Fibroblast of pulmonary artery (primary cell): ENCODE data around the gene RHAG.
"Not testable (repeated sequence)": the region's sequence is repeated elsewhere in the genome, so short reads cannot be mapped to it uniquely, and the experiment has no call there.

ENCODE experiments used
- DNase-seq: peaks from one replicate; pipeline ENCODE4 v3.0.0-alpha.2; 2010; ENCODE audit warnings: low read depth
- H3K4me3 ChIP-seq: replicated peaks from 2 replicates; pipeline ENCODE4 v1.5.1; 2011; ENCODE audit warnings: low read depth, mild to moderate bottlenecking, control low read depth, low read length, moderate library complexity
- TF ChIP-seq, protein P1 (sequence below): IDR thresholded peaks from 2 replicates; pipeline ENCODE4 v1.5.1; 2011; ENCODE audit warnings: mild to moderate bottlenecking, control low read depth, low read length, inconsistent platforms; ENCODE audit errors: missing control alignments

The RHAG gene

GRCh38 chr6:49626811-49627210 is 9.8 kb downstream of the RHAG start:
- H3K4me3 ChIP-seq = no peak overlapping the region
- DNase-seq = no peak
- TF ChIP-seq, protein P1, sequence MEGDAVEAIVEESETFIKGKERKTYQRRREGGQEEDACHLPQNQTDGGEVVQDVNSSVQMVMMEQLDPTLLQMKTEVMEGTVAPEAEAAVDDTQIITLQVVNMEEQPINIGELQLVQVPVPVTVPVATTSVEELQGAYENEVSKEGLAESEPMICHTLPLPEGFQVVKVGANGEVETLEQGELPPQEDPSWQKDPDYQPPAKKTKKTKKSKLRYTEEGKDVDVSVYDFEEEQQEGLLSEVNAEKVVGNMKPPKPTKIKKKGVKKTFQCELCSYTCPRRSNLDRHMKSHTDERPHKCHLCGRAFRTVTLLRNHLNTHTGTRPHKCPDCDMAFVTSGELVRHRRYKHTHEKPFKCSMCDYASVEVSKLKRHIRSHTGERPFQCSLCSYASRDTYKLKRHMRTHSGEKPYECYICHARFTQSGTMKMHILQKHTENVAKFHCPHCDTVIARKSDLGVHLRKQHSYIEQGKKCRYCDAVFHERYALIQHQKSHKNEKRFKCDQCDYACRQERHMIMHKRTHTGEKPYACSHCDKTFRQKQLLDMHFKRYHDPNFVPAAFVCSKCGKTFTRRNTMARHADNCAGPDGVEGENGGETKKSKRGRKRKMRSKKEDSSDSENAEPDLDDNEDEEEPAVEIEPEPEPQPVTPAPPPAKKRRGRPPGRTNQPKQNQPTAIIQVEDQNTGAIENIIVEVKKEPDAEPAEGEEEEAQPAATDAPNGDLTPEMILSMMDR = no peak

- TF ChIP-seq, protein P1 = no peak
- DNase-seq = no peak
- H3K4me3 ChIP-seq = no peak overlapping the region
Observed at GRCh38 chr6:49618257-49618656, 18.4 kb downstream of the RHAG start.

DNA sequence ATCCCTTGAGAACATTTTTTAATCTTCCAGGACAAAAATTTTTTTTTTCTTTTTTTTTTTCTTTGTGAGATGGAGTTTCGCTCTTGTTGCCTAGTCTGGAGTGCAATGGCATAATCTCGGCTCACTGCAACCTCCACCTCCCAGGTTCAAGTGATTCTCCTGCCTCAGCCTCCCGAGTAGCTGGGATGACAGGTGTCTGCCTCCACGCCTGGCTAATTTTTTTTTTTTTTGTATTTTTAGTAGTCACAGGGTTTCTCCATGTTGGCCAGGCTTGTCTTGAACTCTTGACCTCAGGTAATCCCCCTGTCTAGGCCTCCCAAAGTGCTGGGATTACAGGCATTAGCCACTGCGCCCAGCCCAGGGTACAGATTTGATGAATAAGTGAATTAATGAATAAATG is 22.5 kb downstream of the RHAG start:
- not testable (repeated sequence) for H3K4me3 ChIP-seq, DNase-seq

DNA sequence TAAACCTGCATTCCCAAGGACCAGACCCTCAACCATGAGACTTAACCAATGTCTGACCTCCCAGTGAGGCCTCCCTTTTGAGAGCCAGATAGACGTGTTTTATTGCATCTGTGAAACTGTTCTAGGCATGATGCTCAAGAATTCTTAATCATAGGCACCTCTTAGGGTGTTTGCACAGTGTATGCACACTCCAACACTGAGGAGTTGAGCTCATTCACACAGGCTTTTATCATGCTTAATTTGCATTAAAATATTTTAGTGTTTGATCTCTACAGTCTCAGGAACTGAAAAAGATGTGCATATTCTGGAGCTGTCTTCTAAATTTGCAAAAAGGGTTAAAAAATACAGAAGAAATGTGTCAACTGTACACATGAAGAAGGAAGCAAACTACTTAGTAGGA is 27.4 kb downstream of the RHAG start:
- no peak for DNase-seq
- no peak overlapping the region for H3K4me3 ChIP-seq
- TF ChIP-seq, protein P1 = no peak

DNA sequence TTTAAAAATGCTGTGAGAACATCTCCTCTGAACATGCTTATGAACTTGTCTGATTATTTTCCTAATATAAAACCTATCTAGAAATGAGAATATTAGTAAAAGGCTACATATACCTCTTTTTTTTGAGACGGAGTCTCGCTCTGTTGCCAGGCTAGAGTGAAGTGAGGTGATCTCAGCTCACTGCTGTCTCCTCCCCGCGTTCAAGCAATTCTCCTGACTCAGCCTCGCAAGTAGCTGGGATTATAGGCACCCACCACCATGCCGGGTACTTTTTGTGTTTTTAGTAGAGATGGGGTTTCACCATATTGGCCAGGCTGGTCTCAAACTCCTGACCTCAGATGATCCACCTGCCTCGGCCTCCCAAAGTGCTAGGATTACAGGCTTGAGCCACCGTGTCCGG is 28.4 kb downstream of the RHAG start:
- not testable (repeated sequence) for DNase-seq, H3K4me3 ChIP-seq

- DNase-seq = no peak
- TF ChIP-seq, protein P1 = no peak
- H3K4me3 ChIP-seq = no peak overlapping the region
Observed at GRCh38 chr6:49607391-49607982, 29.2 kb downstream of the RHAG start.

DNA sequence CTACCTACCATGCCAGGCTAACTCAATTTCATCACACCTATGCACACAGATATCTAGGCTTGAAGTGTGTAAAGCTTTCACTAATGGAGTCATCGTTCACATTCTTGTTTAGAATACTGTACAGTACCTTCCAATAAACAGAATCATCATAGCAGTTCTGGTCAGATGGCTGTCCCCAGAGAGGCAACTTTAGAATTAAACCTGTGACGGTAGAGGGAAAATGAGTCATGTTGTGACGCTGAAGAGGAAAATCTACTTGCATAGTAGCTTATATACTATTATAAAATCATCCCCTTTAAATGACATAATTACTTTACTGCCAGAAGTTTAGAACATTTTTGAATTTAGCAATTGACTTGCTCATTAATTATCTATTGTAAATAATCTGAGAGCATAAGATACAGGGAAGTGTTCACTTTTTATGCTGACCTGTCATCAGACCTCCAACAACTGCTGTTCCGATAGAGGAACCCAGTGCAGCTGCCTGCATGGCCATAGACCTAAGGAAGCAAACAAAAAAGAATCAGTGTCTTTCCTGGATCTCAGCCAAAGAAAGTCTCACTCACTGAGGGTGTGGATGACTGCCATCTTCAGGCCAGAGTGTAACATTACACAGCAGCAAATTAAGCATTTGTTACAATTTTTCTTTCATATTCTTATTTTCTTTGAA is 29.8 kb downstream of the RHAG start:
- TF ChIP-seq, protein P1 = peak; percentile 93
- DNase-seq = peak; percentile 93
- no peak overlapping the region for H3K4me3 ChIP-seq

- not testable (repeated sequence) for DNase-seq, H3K4me3 ChIP-seq
Observed at GRCh38 chr6:49604080-49604479, 32.6 kb downstream of the RHAG start.

DNA sequence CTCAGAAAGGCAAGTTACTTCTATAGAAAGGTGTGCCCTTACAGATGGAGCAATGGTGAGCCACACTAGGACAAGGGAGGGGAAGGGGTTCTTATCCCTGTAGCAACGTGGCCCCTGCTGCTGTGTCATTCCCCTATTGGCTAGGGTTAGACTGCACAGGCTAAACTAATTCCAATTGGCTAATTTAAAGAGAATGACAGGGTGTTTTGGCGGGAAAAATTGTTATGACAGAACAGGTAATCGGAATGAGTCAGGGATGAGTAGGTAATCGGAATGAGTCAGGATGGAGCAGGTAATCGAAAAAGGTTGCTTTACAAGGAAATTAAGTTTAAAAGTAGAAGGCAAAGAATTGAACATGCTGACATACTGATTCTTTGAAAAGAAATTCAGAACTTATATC is 49.4 kb downstream of the RHAG start:
- not testable (repeated sequence) for H3K4me3 ChIP-seq, DNase-seq
